Skeletal muscle tissue (tissue), 4 donors: ENCODE data around the gene DEPDC7. TPM values are rescaled to one million over a fixed set of nuclear protein-coding genes. Genes with fewer than 3 reads are reported as not detected.
A peak's percentile ranks its signal among the peaks of the same experiment; 100 is the strongest.
"Not testable (repeated sequence)": the region's sequence is repeated elsewhere in the genome, so short reads cannot be mapped to it uniquely, and the experiment has no call there.

Experiments used
- H3K27ac ChIP-seq: one replicate; pipeline ENCODE4 v1.7.0; 2013; ENCODE audit warnings: mild to moderate bottlenecking, low read depth, low read length, inconsistent platforms
- H3K27me3 ChIP-seq, 3 donors: one replicate each; pipeline ENCODE4 v1.7.0; 2013; ENCODE audit warnings: low read length in 3 of 3; ENCODE audit not compliant: control insufficient read depth in 3 of 3, insufficient read depth in 3 of 3
- H3K36me3 ChIP-seq, 3 donors: one replicate each; pipeline ENCODE4 v1.7.0; 2013; ENCODE audit warnings: low read length in 3 of 3; ENCODE audit not compliant: control insufficient read depth in 3 of 3, insufficient read depth in 3 of 3
- H3K4me1 ChIP-seq, 3 donors: one replicate each; pipeline ENCODE4 v1.7.0; 2013; ENCODE audit warnings: low read length in 3 of 3, mild to moderate bottlenecking in 3 of 3; ENCODE audit not compliant: control insufficient read depth in 3 of 3, insufficient read depth in 3 of 3
- H3K4me3 ChIP-seq, 3 donors: one replicate each; pipeline ENCODE4 v1.7.0; 2013; ENCODE audit warnings: low read length in 3 of 3
- H3K9ac ChIP-seq, 3 donors: one replicate each; pipeline ENCODE4 v1.7.0; 2013; ENCODE audit warnings: low read length in 3 of 3, mild to moderate bottlenecking in 3 of 3, moderate library complexity in 2 of 3, low read depth in 1 of 3
- H3K9me3 ChIP-seq, 3 donors: one replicate each; pipeline ENCODE4 v1.7.0; 2013; ENCODE audit warnings: low read length in 3 of 3; ENCODE audit not compliant: control insufficient read depth in 3 of 3
- total RNA-seq: library from RNA; depleted of rRNA; stranded (reverse); fragments of >200 nt; gene quantifications from one replicate; pipeline ENCODE4 v1.2.3, GENCODE V29; 2014
- donor health status: Osteomylitis.

DEPDC7 gene
- total RNA-seq, 1 donor from 2014 or later = 9.9 TPM

DNA sequence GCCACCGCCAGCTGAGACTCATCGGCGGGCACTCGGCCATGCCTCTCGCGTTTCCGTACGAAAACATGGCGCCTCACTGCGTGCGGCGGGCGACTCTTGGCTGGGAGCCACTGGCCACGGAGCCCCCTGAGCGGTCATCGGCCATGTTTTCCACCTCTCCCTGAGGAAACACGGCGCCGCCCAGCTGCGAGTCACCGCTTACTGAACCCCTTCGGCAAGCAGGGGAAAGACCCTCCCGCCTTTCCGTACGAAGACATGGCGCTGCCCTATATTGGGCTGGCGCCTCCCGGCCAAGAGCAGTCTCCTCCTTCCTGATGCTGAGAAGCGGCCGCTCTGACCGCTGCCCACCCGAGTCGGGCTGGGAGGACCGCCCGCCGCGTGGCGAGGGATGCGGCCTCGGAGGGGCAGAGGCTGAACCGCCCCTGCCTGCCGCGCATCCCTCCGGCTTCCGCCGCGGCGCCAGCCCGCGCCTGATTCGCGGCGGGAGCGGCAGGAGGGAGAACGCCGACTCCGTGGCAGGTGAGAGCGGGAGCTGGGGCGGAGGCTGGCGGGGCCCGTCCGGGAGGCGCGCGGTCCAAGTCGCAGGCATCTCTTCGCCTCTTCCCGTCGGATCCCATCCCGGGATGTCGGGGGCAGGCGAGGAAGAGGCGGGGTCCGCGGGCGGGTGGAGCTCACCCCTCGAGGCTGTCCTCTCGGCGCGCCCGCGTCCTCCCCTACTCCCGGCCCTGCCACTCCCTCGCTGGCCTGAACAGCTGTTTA, 23.8 kb downstream of the DEPDC7 start, which contains the start of gene TCP11L1:
TCP11L1 (plus strand) TSS at position 299 of the 759 bp plus-strand sequence. CDS start 4,202 bp downstream, outside the sequence.
- peak within 1 kb of the TSS; percentile 75 to 96 (median 91) for H3K9ac ChIP-seq
- peaks cover 7 to 10% (median 8%) of the 10 kb centered on the region in 3 donors for H3K4me1 ChIP-seq
- peaks cover 0 to 3% (median 0%) of the 10 kb centered on the region in 3 donors for H3K36me3 ChIP-seq
- no peaks in the 10 kb centered on the region for H3K27me3 ChIP-seq
- peak within 1 kb of the TSS; percentile 85 to 97 (median 97) for H3K4me3 ChIP-seq
- peak within 1 kb of the TSS; percentile 97 for H3K27ac ChIP-seq
- H3K9me3 ChIP-seq = no peaks in the 10 kb centered on the region

GRCh38 chr11:33040033-33040861, 24.6 kb downstream of the DEPDC7 start:
- no peaks in the 10 kb centered on the region for H3K9me3 ChIP-seq
- no peaks in the 10 kb centered on the region for H3K27me3 ChIP-seq
- peaks cover 7 to 10% (median 8%) of the 10 kb centered on the region in 3 donors for H3K4me1 ChIP-seq
- H3K4me3 ChIP-seq = peak overlapping the region; percentile 85 to 97 (median 97)
- peaks cover 0 to 8% (median 0%) of the 10 kb centered on the region in 3 donors for H3K36me3 ChIP-seq
- peak overlapping the region; percentile 75 to 96 (median 91) for H3K9ac ChIP-seq
- peak overlapping the region; percentile 97 for H3K27ac ChIP-seq

- Histone ChIP-seq H3K27me3 (no peaks in the 10 kb centered on the region), H3K9me3 (no peaks in the 10 kb centered on the region), H3K36me3 (peaks cover 0 to 10% (median 0%) of the 10 kb centered on the region in 3 donors), H3K4me1 (peaks cover 7 to 10% (median 8%) of the 10 kb centered on the region in 3 donors), H3K27ac (no peak overlapping the region), H3K4me3 (peak overlapping the region in 2 of 3 donors; percentile 34 to 97), H3K9ac (peak overlapping the region in 1 of 3 donors; percentile 36)
These were observed 25.3 kb downstream of the DEPDC7 start for GRCh38 chr11:33040862-33041453.

DNA sequence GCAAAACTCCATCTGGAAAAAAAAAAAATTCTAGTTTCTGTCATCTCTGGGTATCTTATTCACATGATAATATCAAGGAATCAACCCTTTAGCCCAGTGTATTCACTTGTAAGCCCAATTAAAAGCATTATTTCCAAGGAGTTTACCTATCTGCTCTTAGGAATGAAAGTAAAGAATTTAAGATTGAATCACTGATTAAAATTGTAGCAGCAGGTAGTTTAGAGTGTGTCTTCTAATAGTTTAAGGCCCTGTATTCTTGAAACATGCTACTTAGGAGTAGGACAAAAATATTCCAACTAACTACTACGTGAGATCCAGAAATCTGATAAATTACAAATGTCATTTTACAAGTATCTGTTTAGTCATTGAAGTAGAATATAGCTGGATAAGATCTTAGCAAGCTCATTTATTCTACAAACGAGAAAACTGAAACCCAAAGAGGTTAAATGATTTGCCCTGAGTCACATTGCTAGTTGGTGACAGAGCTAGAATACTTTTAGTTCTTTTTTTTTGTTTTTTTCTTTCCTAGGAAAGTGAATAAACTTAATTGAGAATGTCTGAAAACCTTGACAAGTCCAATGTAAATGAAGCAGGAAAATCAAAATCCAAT, 27.6 kb downstream of the DEPDC7 start:
- peaks cover 7 to 10% (median 8%) of the 10 kb centered on the region in 3 donors for H3K4me1 ChIP-seq
- H3K27ac ChIP-seq = no peak overlapping the region
- H3K27me3 ChIP-seq = no peaks in the 10 kb centered on the region
- H3K4me3 ChIP-seq = no peak overlapping the region
- no peaks in the 10 kb centered on the region for H3K9me3 ChIP-seq
- no peak overlapping the region for H3K9ac ChIP-seq
- peaks cover 0 to 12% (median 2%) of the 10 kb centered on the region in 3 donors for H3K36me3 ChIP-seq

- H3K9ac ChIP-seq = no peak overlapping the region
- H3K9me3 ChIP-seq = no peaks in the 10 kb centered on the region
- no peak overlapping the region for H3K4me3 ChIP-seq
- no peak overlapping the region for H3K27ac ChIP-seq
- peaks cover 0 to 12% (median 2%) of the 10 kb centered on the region in 3 donors for H3K36me3 ChIP-seq
- peaks cover 7 to 10% (median 8%) of the 10 kb centered on the region in 3 donors for H3K4me1 ChIP-seq
- no peaks in the 10 kb centered on the region for H3K27me3 ChIP-seq
These were observed 28.6 kb downstream of the DEPDC7 start for GRCh38 chr11:33044285-33044756.

DNA sequence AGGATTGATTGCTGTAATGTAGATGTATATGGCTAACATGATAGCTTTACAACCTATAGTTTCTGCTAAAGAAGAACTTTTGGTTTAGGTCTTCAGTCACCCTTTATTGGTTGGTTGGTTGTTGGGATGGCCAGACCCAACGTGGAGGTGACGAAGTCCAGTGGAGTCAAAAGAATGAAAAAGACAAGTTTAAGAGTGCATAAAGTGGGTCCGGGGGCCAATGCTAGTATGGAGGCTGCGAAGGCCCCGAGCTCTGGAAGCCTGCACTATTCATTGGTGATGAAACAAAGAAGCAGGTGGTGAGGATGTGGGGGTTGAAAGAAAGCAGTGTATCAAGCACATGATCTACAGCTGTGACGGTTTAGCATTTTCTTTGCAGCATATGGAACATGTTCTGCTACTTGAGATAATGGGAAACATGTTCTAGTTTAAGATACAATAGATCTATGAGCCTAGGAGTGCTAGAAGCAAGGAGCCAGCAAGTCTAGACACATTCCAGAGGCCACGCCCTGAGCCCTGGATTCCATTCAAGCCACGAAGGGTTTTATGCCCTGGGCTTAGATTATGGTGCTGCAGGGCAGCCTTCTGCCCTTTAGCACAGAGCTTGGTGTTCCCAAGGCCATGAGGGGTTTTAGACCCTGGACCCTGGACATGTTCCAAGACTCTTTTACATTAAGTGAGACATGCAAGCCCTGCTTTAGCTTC, 30.0 kb downstream of the DEPDC7 start:
- no peak overlapping the region for H3K4me3 ChIP-seq
- no peaks in the 10 kb centered on the region for H3K9me3 ChIP-seq
- no peak overlapping the region for H3K27ac ChIP-seq
- no peaks in the 10 kb centered on the region for H3K27me3 ChIP-seq
- H3K9ac ChIP-seq = no peak overlapping the region
- peaks cover 2 to 4% (median 3%) of the 10 kb centered on the region in 3 donors for H3K4me1 ChIP-seq
- peaks cover 0 to 12% (median 2%) of the 10 kb centered on the region in 3 donors for H3K36me3 ChIP-seq

DNA sequence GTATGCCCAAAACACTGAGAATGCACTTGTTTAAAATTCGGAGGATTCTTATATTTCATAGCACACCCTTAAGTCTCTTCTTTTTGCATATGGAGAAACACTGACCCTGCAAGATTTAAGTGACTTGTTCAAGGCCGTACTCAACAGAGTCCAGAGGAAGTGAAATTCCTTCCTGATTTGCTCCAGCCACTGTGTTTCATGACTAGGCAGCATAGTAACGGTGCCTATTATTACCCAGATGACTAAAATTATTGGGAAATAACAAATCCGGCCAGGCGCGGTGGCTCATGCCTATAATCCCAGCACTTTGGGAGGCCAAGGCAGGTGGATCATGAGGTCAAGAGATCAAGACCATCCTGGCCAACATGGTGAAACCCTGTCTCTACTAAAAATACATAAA, 33.0 kb downstream of the DEPDC7 start:
- Histone ChIP-seq H3K36me3 (peaks cover 0 to 12% (median 2%) of the 10 kb centered on the region in 3 donors), H3K27ac (peak overlapping the region; percentile 19)
- not testable (repeated sequence) for H3K4me3 ChIP-seq, H3K9ac ChIP-seq, H3K4me1 ChIP-seq, H3K9me3 ChIP-seq, H3K27me3 ChIP-seq

DNA sequence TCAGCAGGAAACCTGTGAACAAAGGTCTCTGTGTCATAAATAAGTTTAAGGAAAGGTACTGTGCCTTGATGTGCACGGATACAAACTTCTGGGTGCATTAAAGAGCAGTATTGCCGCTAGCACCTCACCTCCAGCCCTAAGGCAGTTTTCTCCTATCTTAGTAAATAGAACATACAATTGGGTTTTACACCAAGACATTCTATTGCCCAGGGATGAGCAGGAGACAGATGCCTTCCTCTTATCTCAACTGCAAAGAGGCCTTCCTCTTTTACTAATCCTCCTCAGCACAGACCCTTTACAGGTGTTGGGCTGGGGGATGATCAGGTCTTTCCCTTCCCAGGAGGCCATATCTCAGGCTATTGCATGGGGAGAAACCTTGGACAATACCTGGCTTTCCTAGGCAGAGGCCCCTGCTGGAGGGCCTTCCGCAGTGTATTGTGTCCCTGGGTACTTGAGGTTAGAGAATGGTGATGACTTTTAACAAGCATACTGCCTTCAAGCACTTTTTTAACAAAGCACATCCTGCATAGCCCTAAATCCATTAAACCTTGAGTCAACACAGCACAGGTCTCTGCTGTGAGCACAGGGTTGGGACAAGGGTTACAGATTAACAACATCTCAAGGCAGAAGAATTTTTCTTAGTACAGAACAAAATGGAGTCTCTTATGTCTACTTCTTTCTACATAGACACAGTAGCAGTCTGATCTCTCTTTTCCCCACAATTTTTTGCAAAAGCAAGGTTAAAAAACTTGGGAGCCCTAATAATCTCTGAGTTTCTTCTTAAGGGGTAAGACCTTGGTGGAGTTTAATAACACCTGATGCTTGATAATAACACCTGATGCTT, 34.1 kb downstream of the DEPDC7 start:
- H3K4me1 ChIP-seq, H3K9me3 ChIP-seq, H3K27me3 ChIP-seq, H3K4me3 ChIP-seq, H3K9ac ChIP-seq, H3K27ac ChIP-seq, H3K36me3 ChIP-seq: not testable (repeated sequence)
